Mesenchymal stem cell (in vitro differentiated cells and primary cell): ENCODE measurements around the gene GPR161.
"Not testable (repeated sequence)": the region's sequence is repeated elsewhere in the genome, so short reads cannot be mapped to it uniquely, and the experiment has no call there.

Source experiments
- DNase-seq: peaks from one replicate; pipeline ENCODE4 v3.0.0-alpha.2; 2013
- H2AFZ ChIP-seq: one replicate; pipeline ENCODE4 v1.6.1; 2013; ENCODE audit warnings: low read depth, mild to moderate bottlenecking, control low read depth, inconsistent platforms, low read length, moderate library complexity
- H2AK5ac ChIP-seq: 2 replicates; pipeline ENCODE4 v1.6.1; 2013; ENCODE audit warnings: low read length, moderate library complexity, mild to moderate bottlenecking, inconsistent platforms; ENCODE audit not compliant: severe bottlenecking
- H2BK120ac ChIP-seq: one replicate; pipeline ENCODE4 v1.6.1; 2013; ENCODE audit warnings: low read depth, mild to moderate bottlenecking, inconsistent platforms, low read length, moderate library complexity
- H2BK12ac ChIP-seq, 2 experiments: one replicate each; pipeline ENCODE4 v1.6.1; 2013; ENCODE audit warnings: inconsistent platforms in 2 of 2, low read length in 2 of 2, mild to moderate bottlenecking in 2 of 2, moderate library complexity in 2 of 2, control low read depth in 1 of 2
- H2BK15ac ChIP-seq: one replicate; pipeline ENCODE4 v1.6.1; 2013; ENCODE audit warnings: mild to moderate bottlenecking, low read depth, inconsistent platforms; ENCODE audit not compliant: poor library complexity, severe bottlenecking
- H2BK5ac ChIP-seq: 2 replicates; pipeline ENCODE4 v1.6.1; 2013; ENCODE audit warnings: low read depth, mild to moderate bottlenecking, low read length, control low read depth, inconsistent platforms; ENCODE audit not compliant: poor library complexity, severe bottlenecking
- H3K14ac ChIP-seq, 2 experiments: one replicate each; pipeline ENCODE4 v1.6.1; 2013; ENCODE audit warnings: inconsistent platforms in 2 of 2, low read length in 2 of 2, control low read depth in 1 of 2, mild to moderate bottlenecking in 1 of 2, moderate library complexity in 1 of 2
- H3K18ac ChIP-seq, 2 experiments: one replicate each; pipeline ENCODE4 v1.6.1; 2013; ENCODE audit warnings: inconsistent platforms in 2 of 2, low read length in 2 of 2, control low read depth in 1 of 2, low read depth in 1 of 2, mild to moderate bottlenecking in 1 of 2
- H3K23ac ChIP-seq, 2 experiments: one replicate each; pipeline ENCODE4 v1.6.1; 2013; ENCODE audit warnings: inconsistent platforms in 2 of 2, low read length in 2 of 2, mild to moderate bottlenecking in 2 of 2, moderate library complexity in 2 of 2, control low read depth in 1 of 2
- H3K27ac ChIP-seq: 2 replicates; pipeline ENCODE4 v1.5.1; 2013; ENCODE audit warnings: mild to moderate bottlenecking, moderate library complexity, low read length, control low read depth, inconsistent platforms; ENCODE audit not compliant: poor library complexity, severe bottlenecking
- H3K27me3 ChIP-seq, 2 experiments: 2 replicates each; pipeline versions ENCODE4 v1.6.1 to v1.7.0; 2013; ENCODE audit warnings: low read length in 2 of 2, mild to moderate bottlenecking in 2 of 2, moderate library complexity in 2 of 2, control low read depth in 1 of 2, inconsistent platforms in 1 of 2; ENCODE audit not compliant: control insufficient read depth in 1 of 2, insufficient read depth in 1 of 2
- H3K36me3 ChIP-seq, 2 experiments: 2 replicates each; pipeline versions ENCODE4 v1.6.1 to v1.7.0; 2013; ENCODE audit warnings: low read length in 2 of 2, control low read depth in 1 of 2, inconsistent platforms in 1 of 2, low read depth in 1 of 2, mild to moderate bottlenecking in 1 of 2; ENCODE audit not compliant: insufficient read depth in 2 of 2, control insufficient read depth in 1 of 2
- H3K4ac ChIP-seq, 2 experiments: one replicate each; pipeline ENCODE4 v1.6.1; 2013; ENCODE audit warnings: inconsistent platforms in 2 of 2, low read length in 2 of 2, mild to moderate bottlenecking in 2 of 2, moderate library complexity in 2 of 2, control low read depth in 1 of 2, low read depth in 1 of 2
- H3K4me1 ChIP-seq: 2 replicates; pipeline ENCODE4 v1.6.1; 2013; ENCODE audit warnings: low read depth, low read length, control low read depth; ENCODE audit not compliant: control insufficient read depth, insufficient read depth
- H3K4me2 ChIP-seq: 2 replicates; pipeline ENCODE4 v1.6.1; 2013; ENCODE audit warnings: low read length, mild to moderate bottlenecking, inconsistent platforms; ENCODE audit not compliant: poor library complexity, severe bottlenecking
- H3K4me3 ChIP-seq, 2 experiments: 2 replicates each; pipeline versions ENCODE4 v1.5.1 to v1.7.0; 2013; ENCODE audit warnings: low read length in 2 of 2, mild to moderate bottlenecking in 2 of 2, control low read depth in 1 of 2, low read depth in 1 of 2; ENCODE audit not compliant: insufficient read depth in 1 of 2
- H3K79me1 ChIP-seq: replicated peaks from 2 replicates; pipeline ENCODE4 v1.6.1; 2013; ENCODE audit warnings: mild to moderate bottlenecking, control low read depth, low read length, inconsistent platforms; ENCODE audit not compliant: poor library complexity, severe bottlenecking
- H3K9ac ChIP-seq: 2 replicates; pipeline ENCODE4 v1.7.0; 2013; ENCODE audit warnings: mild to moderate bottlenecking, low read length, moderate library complexity
- H3K9me3 ChIP-seq: 2 replicates; pipeline ENCODE4 v1.7.0; 2013; ENCODE audit warnings: mild to moderate bottlenecking, low read length; ENCODE audit not compliant: control insufficient read depth
- H4K8ac ChIP-seq: one replicate; pipeline ENCODE4 v1.6.1; 2013; ENCODE audit warnings: inconsistent platforms, mild to moderate bottlenecking, low read length, moderate library complexity
- H4K91ac ChIP-seq: one replicate; pipeline ENCODE4 v1.6.1; 2013; ENCODE audit warnings: mild to moderate bottlenecking, low read length, inconsistent platforms
- WGBS: methylation state at CpG from one replicate; pipeline ENCODE4 v1.1.7; 2013; ENCODE audit warnings: mixed read lengths; 5-methylcytosine and 5-hydroxymethylcytosine counted together

The GPR161 gene

DNA sequence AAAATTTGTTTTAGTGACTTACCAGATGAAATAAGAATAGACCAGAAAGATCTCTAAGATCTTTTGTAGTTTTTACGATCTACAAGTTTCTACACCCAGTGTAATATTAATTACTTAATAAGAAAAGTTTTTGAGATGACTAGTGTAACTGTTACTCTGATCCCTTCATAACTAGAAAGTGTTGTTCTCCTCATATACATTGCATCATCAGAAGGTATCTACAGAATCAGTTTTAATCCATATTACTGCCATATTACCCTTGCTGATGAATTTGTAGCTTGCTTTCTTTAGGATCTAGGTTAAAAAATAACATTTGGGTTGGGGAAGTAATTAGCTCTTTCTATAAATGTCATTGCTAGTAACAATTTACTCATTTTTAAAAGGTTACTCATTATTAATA lies 72.5 kb downstream of the GPR161 start:
- Histone ChIP-seq H2AFZ (no peak overlapping the region), H3K9me3 (no peaks in the 10 kb centered on the region), H2BK12ac (no peak overlapping the region), H3K27me3 (no peaks in the 10 kb centered on the region), H4K8ac (no peak overlapping the region), H4K91ac (no peak overlapping the region), H2BK15ac (no peak overlapping the region), H2BK5ac (no peak overlapping the region), H3K4me1 (no peaks in the 10 kb centered on the region), H3K27ac (no peak overlapping the region), H3K9ac (no peak overlapping the region), H3K4me2 (no peak overlapping the region), H3K4ac (no peak overlapping the region), H3K79me1 (peaks cover 7% of the 10 kb centered on the region), H3K14ac (no peak overlapping the region), H3K23ac (no peak overlapping the region), H3K36me3 (peaks cover 3 to 88% of the 10 kb centered on the region in 2 experiments), H2AK5ac (no peak overlapping the region), H3K18ac (no peak overlapping the region), H3K4me3 (no peak overlapping the region), H2BK120ac (no peak overlapping the region)
- no peak for DNase-seq
- no CpG with 5 or more reads among the region's 1 CpG for WGBS

- Histone ChIP-seq H3K14ac (no peak overlapping the region), H2AFZ (no peak overlapping the region), H3K9ac (no peak overlapping the region), H4K91ac (no peak overlapping the region), H3K4ac (no peak overlapping the region), H3K27ac (no peak overlapping the region), H2AK5ac (no peak overlapping the region), H3K27me3 (no peaks in the 10 kb centered on the region), H2BK5ac (no peak overlapping the region), H2BK15ac (no peak overlapping the region), H3K9me3 (no peaks in the 10 kb centered on the region), H3K18ac (no peak overlapping the region), H4K8ac (no peak overlapping the region), H3K79me1 (peaks cover 14% of the 10 kb centered on the region), H2BK120ac (no peak overlapping the region), H2BK12ac (no peak overlapping the region), H3K4me1 (no peaks in the 10 kb centered on the region), H3K36me3 (peaks cover 6 to 58% of the 10 kb centered on the region in 2 experiments), H3K23ac (no peak overlapping the region), H3K4me2 (no peak overlapping the region), H3K4me3 (no peak overlapping the region)
- peak; percentile 12 for DNase-seq
- WGBS, result no CpG with 5 or more reads among the region's 2 CpGs
These were observed 78.8 kb downstream of the GPR161 start for GRCh38 chr1:168057921-168058320.

DNA sequence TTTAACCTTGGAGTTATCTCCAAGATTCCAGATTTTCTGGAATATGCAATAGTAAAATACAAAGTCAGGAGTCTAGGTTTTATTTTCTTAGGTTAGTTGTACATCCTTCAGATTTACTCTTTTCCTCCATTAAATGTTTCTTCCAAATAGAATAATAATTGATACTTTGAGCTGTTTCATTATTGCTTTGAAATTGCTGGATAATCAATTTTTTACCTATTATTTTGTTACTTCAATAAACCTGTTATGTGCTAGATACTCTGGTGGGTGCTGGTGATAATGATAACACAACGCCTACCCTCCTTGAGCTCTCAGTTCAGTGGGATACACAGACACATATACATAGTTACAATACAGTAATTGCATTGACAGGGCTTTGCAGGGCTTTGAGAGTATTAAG lies 79.4 kb downstream of the GPR161 start:
- no peak overlapping the region for H2BK12ac ChIP-seq
- H4K91ac ChIP-seq, result no peak overlapping the region
- peaks cover 6 to 64% of the 10 kb centered on the region in 2 experiments for H3K36me3 ChIP-seq
- H3K79me1 ChIP-seq, result peaks cover 14% of the 10 kb centered on the region
- H3K4me2 ChIP-seq, result no peak overlapping the region
- WGBS, result no CpG with 5 or more reads among the region's 1 CpG
- no peak overlapping the region for H3K14ac ChIP-seq
- no peak overlapping the region for H2BK120ac ChIP-seq
- no peak overlapping the region for H3K9ac ChIP-seq
- H3K27me3 ChIP-seq, result no peaks in the 10 kb centered on the region
- H2AK5ac ChIP-seq, result no peak overlapping the region
- no peak overlapping the region for H3K4ac ChIP-seq
- H3K4me3 ChIP-seq, result no peak overlapping the region
- no peak overlapping the region for H3K18ac ChIP-seq
- no peak overlapping the region for H3K23ac ChIP-seq
- no peak for DNase-seq
- H3K27ac ChIP-seq, result no peak overlapping the region
- no peaks in the 10 kb centered on the region for H3K9me3 ChIP-seq
- H2BK15ac ChIP-seq, result no peak overlapping the region
- no peak overlapping the region for H2BK5ac ChIP-seq
- H3K4me1 ChIP-seq, result no peaks in the 10 kb centered on the region
- H4K8ac ChIP-seq, result no peak overlapping the region
- H2AFZ ChIP-seq, result no peak overlapping the region

GRCh38 chr1:168056152-168056551 lies 80.6 kb downstream of the GPR161 start:
- not testable (repeated sequence) for H3K27ac ChIP-seq, H3K4ac ChIP-seq, H3K14ac ChIP-seq, H3K4me2 ChIP-seq, H3K27me3 ChIP-seq, H2BK120ac ChIP-seq, H2AFZ ChIP-seq, H4K8ac ChIP-seq, H4K91ac ChIP-seq, H3K18ac ChIP-seq, H3K4me1 ChIP-seq, H3K23ac ChIP-seq, H3K4me3 ChIP-seq, H3K9me3 ChIP-seq, H2BK5ac ChIP-seq, H3K9ac ChIP-seq, H2BK15ac ChIP-seq, H2AK5ac ChIP-seq, DNase-seq, H2BK12ac ChIP-seq
- H3K79me1 ChIP-seq, result peaks cover 17% of the 10 kb centered on the region
- H3K36me3 ChIP-seq, result peaks cover 9 to 62% of the 10 kb centered on the region in 2 experiments
- WGBS, result 95% methylated on average over 12 of the region's 35 CpGs
